AG04450 (cell line): ENCODE measurements around the gene CCNY. TPM values are rescaled to one million over a fixed set of nuclear protein-coding genes. Genes with fewer than 3 reads are reported as not detected.

Experiments
- CTCF ChIA-PET: fragments of 300-600, 350-600 bp; formaldehyde crosslinking; extraction: SDS; loops from one replicate; lab custom pipeline; 2022; ENCODE audit warnings: antibody characterized with exemption, inconsistent platforms; lab: Charles Lee
- POLR2A ChIA-PET: fragments of 350-600 bp; formaldehyde crosslinking; extraction: SDS; loops from one replicate; lab custom pipeline; 2021; ENCODE audit warnings: antibody characterized with exemption, inconsistent platforms; lab: Yijun Ruan, JAX
- DNase-seq: peaks from one replicate; pipeline ENCODE4 v3.0.0-alpha.2; 2011; ENCODE audit warnings: low read depth, low spot score
- H3K27ac ChIP-seq: one replicate; pipeline ENCODE4 v1.5.1; 2012; ENCODE audit warnings: low read depth, low read length, control low read depth
- H3K27me3 ChIP-seq: one replicate; pipeline ENCODE4 v1.6.0; 2012; ENCODE audit warnings: low read length; ENCODE audit not compliant: control insufficient read depth, insufficient read depth
- H3K4me3 ChIP-seq: 2 replicates; pipeline ENCODE4 v1.5.1; 2011; ENCODE audit warnings: mild to moderate bottlenecking, low read depth, low read length, control low read depth
- H3K9me3 ChIP-seq: 2 replicates; pipeline ENCODE4 v1.5.1; 2012; ENCODE audit warnings: low read length; ENCODE audit not compliant: control insufficient read depth, insufficient read depth
- polyA plus RNA-seq: library from polyadenylated mRNA; depleted of rRNA; stranded (reverse); fragments of >200 nt; gene quantifications from 2 replicates; pipeline ENCODE4 v1.2.3, GENCODE V29; 2011
- TF ChIP-seq, protein P1 (sequence below): IDR thresholded peaks from 2 replicates; pipeline ENCODE4 v1.5.1; 2011; ENCODE audit warnings: low read depth, low read length, control low read depth, inconsistent platforms

CCNY gene
- polyA plus RNA-seq, 1 experiment, result 90.2 TPM

DNA sequence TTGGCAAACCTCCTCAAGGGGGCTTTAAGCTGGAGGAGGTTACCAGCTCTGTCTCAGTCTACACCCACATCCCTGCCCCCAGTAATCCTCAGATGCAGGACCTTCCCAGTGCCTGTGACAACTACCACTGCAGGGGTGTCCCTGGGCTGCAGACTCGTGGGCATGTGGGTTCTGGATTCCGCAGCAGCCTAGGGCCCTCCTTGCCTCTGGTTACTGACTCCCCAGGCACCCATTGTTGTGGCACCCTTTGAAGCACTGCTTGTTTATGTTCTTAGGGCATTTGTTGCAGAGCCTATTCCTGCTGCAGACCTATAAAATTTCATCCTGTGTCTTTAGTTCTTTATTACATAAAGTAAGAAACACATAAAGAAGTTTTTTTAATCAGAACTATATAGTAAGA is 217.7 kb downstream of the CCNY start:
- Histone ChIP-seq H3K27ac (no peak overlapping the region), H3K4me3 (no peak overlapping the region), H3K27me3 (no peaks in the 10 kb centered on the region), H3K9me3 (no peaks in the 10 kb centered on the region)
- TF ChIP-seq, protein P1, sequence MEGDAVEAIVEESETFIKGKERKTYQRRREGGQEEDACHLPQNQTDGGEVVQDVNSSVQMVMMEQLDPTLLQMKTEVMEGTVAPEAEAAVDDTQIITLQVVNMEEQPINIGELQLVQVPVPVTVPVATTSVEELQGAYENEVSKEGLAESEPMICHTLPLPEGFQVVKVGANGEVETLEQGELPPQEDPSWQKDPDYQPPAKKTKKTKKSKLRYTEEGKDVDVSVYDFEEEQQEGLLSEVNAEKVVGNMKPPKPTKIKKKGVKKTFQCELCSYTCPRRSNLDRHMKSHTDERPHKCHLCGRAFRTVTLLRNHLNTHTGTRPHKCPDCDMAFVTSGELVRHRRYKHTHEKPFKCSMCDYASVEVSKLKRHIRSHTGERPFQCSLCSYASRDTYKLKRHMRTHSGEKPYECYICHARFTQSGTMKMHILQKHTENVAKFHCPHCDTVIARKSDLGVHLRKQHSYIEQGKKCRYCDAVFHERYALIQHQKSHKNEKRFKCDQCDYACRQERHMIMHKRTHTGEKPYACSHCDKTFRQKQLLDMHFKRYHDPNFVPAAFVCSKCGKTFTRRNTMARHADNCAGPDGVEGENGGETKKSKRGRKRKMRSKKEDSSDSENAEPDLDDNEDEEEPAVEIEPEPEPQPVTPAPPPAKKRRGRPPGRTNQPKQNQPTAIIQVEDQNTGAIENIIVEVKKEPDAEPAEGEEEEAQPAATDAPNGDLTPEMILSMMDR, result no peak
- no peak for DNase-seq
- ChIA-PET CTCF (interaction anchor here (0.7 to 1.0 kb wide), 3 partner anchors 9 to 404 kb away, joined by 3 to 9 read pairs (median 3); no protein-coding TSS in a partner anchor), POLR2A (no interaction called here)

DNA sequence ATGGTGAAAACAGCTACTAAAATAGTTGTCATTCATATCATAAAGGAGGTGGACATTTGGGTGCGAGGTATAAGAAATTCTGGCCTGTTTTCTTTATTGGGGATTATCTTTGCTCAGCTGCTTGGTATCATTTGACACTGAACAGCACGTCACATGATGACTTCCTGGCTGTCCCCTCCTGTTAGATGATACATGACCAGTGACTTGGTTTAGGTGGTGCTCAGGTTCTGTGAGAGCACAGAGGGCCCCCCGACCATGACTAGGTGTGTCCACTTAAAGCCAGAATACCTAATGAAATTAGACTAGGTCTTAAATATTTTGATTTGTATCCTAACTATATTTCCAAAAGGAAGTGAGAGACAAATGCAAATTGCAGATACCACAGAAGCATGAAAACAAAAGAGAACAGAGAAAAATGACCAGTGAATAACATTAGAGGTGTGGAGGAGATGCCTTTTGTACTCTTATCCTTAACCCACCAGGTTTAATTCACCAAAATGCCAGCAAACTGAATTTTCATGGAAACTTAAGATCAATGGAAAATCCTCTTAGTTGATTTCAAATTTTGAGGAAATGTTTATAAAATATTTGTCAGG is 218.2 kb downstream of the CCNY start:
- H3K9me3 ChIP-seq, result no peaks in the 10 kb centered on the region
- H3K4me3 ChIP-seq, result no peak overlapping the region
- no peak for DNase-seq
- H3K27ac ChIP-seq, result no peak overlapping the region
- no peaks in the 10 kb centered on the region for H3K27me3 ChIP-seq
- ChIA-PET POLR2A (no interaction called here), CTCF (interaction anchor here (0.7 to 1.0 kb wide), 3 partner anchors 8 to 403 kb away, joined by 3 to 9 read pairs (median 3); no protein-coding TSS in a partner anchor)
- TF ChIP-seq, protein P1, result no peak

DNA sequence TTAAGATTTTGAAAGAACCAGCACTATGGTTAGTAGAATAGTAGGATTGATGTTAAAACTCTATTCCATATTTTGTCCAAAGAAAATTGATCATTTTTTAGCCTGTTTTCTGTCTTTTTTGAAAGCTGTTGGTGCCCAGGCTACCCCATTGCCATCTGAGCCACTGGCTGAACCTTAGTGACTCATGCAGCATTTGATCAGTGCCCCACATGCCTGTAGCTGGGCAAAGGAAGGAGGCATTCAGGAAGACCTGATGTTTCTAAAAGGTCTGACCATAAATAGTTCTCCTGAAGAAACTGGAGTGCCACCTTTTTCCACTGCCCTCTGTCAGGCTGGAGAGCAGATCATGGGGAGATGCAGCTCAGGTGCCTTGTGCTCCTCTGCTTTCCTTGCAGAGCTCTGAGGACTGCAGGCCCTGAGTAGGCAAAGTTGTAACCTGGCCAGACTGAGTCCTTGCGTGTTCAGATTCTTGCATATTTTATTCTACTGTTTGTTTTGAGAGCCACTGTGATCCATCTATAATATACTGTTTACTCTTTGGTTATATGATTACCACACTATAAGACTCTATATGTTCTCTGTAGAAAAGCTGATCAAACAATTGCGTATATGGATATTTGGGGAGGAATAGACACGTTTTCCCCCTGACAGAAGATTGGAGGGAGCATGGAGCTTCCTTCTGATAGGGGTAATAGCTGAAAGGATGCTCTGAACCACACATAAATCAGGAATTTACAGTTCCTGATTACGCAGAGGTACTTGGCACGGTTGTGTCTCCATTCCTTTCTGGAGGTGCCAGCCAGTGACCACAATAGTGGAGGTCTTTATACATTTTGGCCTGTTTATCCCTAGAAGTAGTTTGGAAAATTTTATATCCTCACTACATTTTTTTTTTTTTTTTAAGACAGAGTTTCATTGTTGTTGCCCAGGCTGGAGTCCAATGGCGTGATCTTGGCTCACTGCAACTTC is 219.9 kb downstream of the CCNY start:
- Histone ChIP-seq H3K27me3 (no peaks in the 10 kb centered on the region), H3K27ac (no peak overlapping the region), H3K4me3 (no peak overlapping the region), H3K9me3 (no peaks in the 10 kb centered on the region)
- DNase-seq, result no peak
- ChIA-PET CTCF (interaction anchor here (1.1 to 1.6 kb wide), 5 partner anchors 8 to 317 kb away, joined by 3 to 5 read pairs (median 3); no protein-coding TSS in a partner anchor), POLR2A (interaction anchor here (0.6 kb wide), 1 partner anchor 1326 kb away, joined by 3 read pairs; no protein-coding TSS in a partner anchor)
- TF ChIP-seq, protein P1, result no peak

DNA sequence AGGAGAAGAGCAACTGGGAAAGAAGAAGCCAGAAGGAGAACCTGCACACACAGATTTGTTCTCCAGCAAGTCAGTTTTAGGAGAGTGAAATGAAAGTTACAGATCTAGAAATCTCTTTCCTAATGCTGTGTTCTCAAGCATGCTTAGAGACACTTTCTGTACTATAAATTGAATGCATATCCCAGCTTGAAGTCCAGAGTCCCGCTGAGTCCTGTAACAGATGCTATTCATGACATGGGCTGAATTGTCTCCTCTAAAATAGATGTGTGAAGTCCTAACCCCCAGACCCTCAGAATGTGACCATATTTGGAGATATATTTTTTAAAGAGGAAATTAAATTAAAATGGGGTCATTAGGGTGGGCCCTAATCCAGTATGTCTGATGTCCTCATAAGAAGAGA is 222.0 kb downstream of the CCNY start:
- Histone ChIP-seq H3K27ac (no peak overlapping the region), H3K9me3 (no peaks in the 10 kb centered on the region), H3K4me3 (no peak overlapping the region), H3K27me3 (no peaks in the 10 kb centered on the region)
- ChIA-PET CTCF (no interaction called here), POLR2A (no interaction called here)
- TF ChIP-seq, protein P1, result no peak
- DNase-seq, result no peak
